Hepatocyte (in vitro differentiated cells): ENCODE data around the gene RIPOR2. TPM values are rescaled to one million over a fixed set of nuclear protein-coding genes. Genes with fewer than 3 reads are reported as not detected.

Experiments
- DNase-seq: peaks from one replicate; pipeline ENCODE4 v3.0.0-alpha.2; 2016; ENCODE audit warnings: low spot score
- H2AFZ ChIP-seq: fragments of 200-600 bp; sonication (generic); 2 replicates; pipeline ENCODE4 v1.6.0; 2016; ENCODE audit warnings: antibody characterized with exemption, mild to moderate bottlenecking
- H3K27ac ChIP-seq: fragments of 200-600 bp; sonication (generic); 2 replicates; pipeline ENCODE4 v1.5.1; 2016; ENCODE audit warnings: mild to moderate bottlenecking
- H3K27me3 ChIP-seq: fragments of 200-600 bp; sonication (generic); 2 replicates; pipeline ENCODE4 v1.6.1; 2016
- H3K36me3 ChIP-seq: fragments of 200-600 bp; sonication (generic); replicated peaks from 2 replicates; pipeline ENCODE4 v1.5.1; 2016; ENCODE audit warnings: low read depth; ENCODE audit not compliant: insufficient read depth
- H3K4me1 ChIP-seq: fragments of 200-600 bp; sonication (generic); 2 replicates; pipeline ENCODE4 v1.5.1; 2016; ENCODE audit warnings: mild to moderate bottlenecking, moderate library complexity; ENCODE audit not compliant: insufficient read depth
- H3K4me2 ChIP-seq: fragments of 200-600 bp; sonication (generic); 2 replicates; pipeline ENCODE4 v1.6.0; 2016
- H3K4me3 ChIP-seq: fragments of 200-600 bp; sonication (generic); 2 replicates; pipeline ENCODE4 v1.5.1; 2016; ENCODE audit warnings: mild to moderate bottlenecking
- H3K79me2 ChIP-seq: fragments of 200-600 bp; sonication (generic); 2 replicates; pipeline ENCODE4 v1.6.0; 2017; ENCODE audit warnings: mild to moderate bottlenecking
- H3K9me2 ChIP-seq: fragments of 200-600 bp; sonication (generic); replicated peaks from 2 replicates; pipeline ENCODE4 v1.6.0; 2017; ENCODE audit warnings: mild to moderate bottlenecking; ENCODE audit not compliant: insufficient read depth
- H3K9me3 ChIP-seq: fragments of 200-600 bp; sonication (generic); 2 replicates; pipeline ENCODE4 v1.5.1; 2016; ENCODE audit warnings: low read depth, mild to moderate bottlenecking
- H4K20me1 ChIP-seq: fragments of 200-600 bp; sonication (generic); 2 replicates; pipeline ENCODE4 v1.6.0; 2016; ENCODE audit warnings: mild to moderate bottlenecking; ENCODE audit not compliant: insufficient read depth, poor library complexity, severe bottlenecking
- CTCF ChIP-seq: fragments of 200-600 bp; sonication (generic); IDR thresholded peaks from 2 replicates; pipeline ENCODE4 v1.5.1; 2016; ENCODE audit warnings: antibody characterized with exemption, mild to moderate bottlenecking; ENCODE audit not compliant: poor library complexity
- EZH2 ChIP-seq: fragments of 200-600 bp; sonication (generic); IDR thresholded peaks from 2 replicates; pipeline ENCODE4 v1.6.1; 2016; ENCODE audit warnings: antibody characterized with exemption, mild to moderate bottlenecking, borderline replicate concordance
- EZH2phosphoT487 ChIP-seq: fragments of 200-600 bp; sonication (generic); IDR thresholded peaks from one replicate; pipeline ENCODE4 v1.6.1; 2018; ENCODE audit warnings: antibody characterized with exemption, mild to moderate bottlenecking, low read depth, moderate library complexity; ENCODE audit not compliant: unreplicated experiment, severe bottlenecking
- WGBS: methylation state at CpG from one replicate; pipeline ENCODE4 v1.1.6; 2016; ENCODE audit warnings: low lambda C conversion rate; ENCODE audit errors: missing lambda C conversion rate; 5-methylcytosine and 5-hydroxymethylcytosine counted together
- polyA plus RNA-seq: library from polyadenylated mRNA; unstranded; fragments of >200 nt; fragmentation: Nextera tagmentation; extraction: Ambion mirVana; gene quantifications from 2 replicates; pipeline ENCODE4 v1.2.1, GENCODE V29; 2016
- total RNA-seq: library from RNA; depleted of rRNA; stranded (reverse); fragments of >200 nt; gene quantifications from 2 replicates; pipeline ENCODE4 v1.2.3, GENCODE V29; 2014

RIPOR2 gene
- total and polyA plus RNA-seq, 2 experiments from 2014 or later, result 11.8 to 17.3 TPM

GRCh38 chr6:24926192-24926591, 9.6 kb downstream of the RIPOR2 start:
- WGBS, result 30% methylated on average over 3 of the region's 3 CpGs
- Histone ChIP-seq H4K20me1 (no peaks in the 10 kb centered on the region), H3K4me1 (peaks cover 6% of the 10 kb centered on the region), H3K9me3 (no peaks in the 10 kb centered on the region), H3K36me3 (no peaks in the 10 kb centered on the region), H3K27ac (no peak overlapping the region), H3K27me3 (no peaks in the 10 kb centered on the region), H3K9me2 (no peaks in the 10 kb centered on the region), H3K4me3 (no peak overlapping the region), H3K4me2 (peak overlapping the region; percentile 43), H3K79me2 (no peaks in the 10 kb centered on the region), H2AFZ (no peak overlapping the region)
- DNase-seq, result no peak
- TF ChIP-seq EZH2phosphoT487 (no peak), CTCF (no peak), EZH2 (no peak)

- Histone ChIP-seq H4K20me1 (no peaks in the 10 kb centered on the region), H3K9me3 (no peaks in the 10 kb centered on the region), H3K79me2 (no peaks in the 10 kb centered on the region), H3K4me3 (no peak overlapping the region), H3K9me2 (no peaks in the 10 kb centered on the region), H2AFZ (no peak overlapping the region), H3K27ac (no peak overlapping the region), H3K36me3 (no peaks in the 10 kb centered on the region), H3K4me2 (peak overlapping the region; percentile 43), H3K27me3 (no peaks in the 10 kb centered on the region), H3K4me1 (peaks cover 6% of the 10 kb centered on the region)
- no peak for DNase-seq
- TF ChIP-seq EZH2, result no peak
- TF ChIP-seq EZH2phosphoT487, result no peak
- TF ChIP-seq CTCF, result no peak
Observed at GRCh38 chr6:24925661-24926060, 10.1 kb downstream of the RIPOR2 start.

- 32% methylated on average over 2 of the region's 2 CpGs for WGBS
- Histone ChIP-seq H3K27me3 (no peaks in the 10 kb centered on the region), H4K20me1 (no peaks in the 10 kb centered on the region), H2AFZ (no peak overlapping the region), H3K79me2 (no peaks in the 10 kb centered on the region), H3K4me1 (peaks cover 13% of the 10 kb centered on the region), H3K4me3 (no peak overlapping the region), H3K4me2 (no peak overlapping the region), H3K27ac (no peak overlapping the region), H3K9me3 (no peaks in the 10 kb centered on the region), H3K9me2 (no peaks in the 10 kb centered on the region), H3K36me3 (no peaks in the 10 kb centered on the region)
- no peak for TF ChIP-seq CTCF
- TF ChIP-seq EZH2phosphoT487, result no peak
- no peak for DNase-seq
Observed at GRCh38 chr6:24924580-24925356, 11.0 kb downstream of the RIPOR2 start.
